Eye (tissue), 1 donor: Measurements from ENCODE around the gene THSD7A.
"Not testable (repeated sequence)": the region's sequence is repeated elsewhere in the genome, so short reads cannot be mapped to it uniquely, and the experiment has no call there.

Source experiments
- DNase-seq: peaks from one replicate; pipeline ENCODE4 v3.0.0-alpha.2; 2015

The THSD7A gene

GRCh38 chr7:11567571-11567970, 264.4 kb downstream of the THSD7A start:
- DNase-seq: no peak

GRCh38 chr7:11557627-11558026, 274.4 kb downstream of the THSD7A start:
- no peak for DNase-seq

GRCh38 chr7:11552676-11553296, 279.2 kb downstream of the THSD7A start:
- DNase-seq: peak; percentile 36

DNA sequence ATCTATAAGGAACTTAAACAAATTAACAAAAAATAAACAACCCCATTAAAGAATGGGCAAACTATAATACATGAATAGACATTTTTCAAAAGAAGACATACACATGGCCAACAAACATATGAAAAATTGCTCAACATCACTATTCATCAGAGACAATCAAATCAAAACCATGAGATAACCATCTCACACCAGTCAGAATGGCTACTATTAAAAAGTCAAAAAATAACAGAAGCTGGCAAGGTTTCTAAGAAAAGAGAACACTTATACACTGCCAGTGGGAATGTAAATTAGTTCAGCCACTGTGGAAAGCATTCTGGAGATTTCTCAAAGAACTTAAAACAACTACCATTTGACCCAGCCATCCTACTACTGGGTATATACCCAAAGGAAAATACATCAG, 280.5 kb downstream of the THSD7A start:
- no peak for DNase-seq

DNA sequence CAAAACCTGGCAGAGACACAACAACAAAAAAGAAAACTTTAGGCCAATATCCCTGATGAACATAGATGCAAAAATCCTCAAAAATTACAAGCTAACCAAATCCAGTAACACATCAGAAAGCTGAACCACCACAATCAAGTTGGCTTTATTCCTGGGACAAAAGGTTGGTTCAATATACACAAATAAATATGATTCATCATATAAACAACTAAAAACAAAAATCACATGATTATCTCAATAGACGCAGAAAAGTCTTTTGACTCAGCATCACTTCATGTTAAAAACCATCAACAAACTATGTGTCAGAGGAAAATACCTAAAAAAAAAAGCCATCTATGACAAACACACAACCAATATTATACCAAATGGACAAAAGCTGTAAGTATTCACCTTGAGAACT, 283.5 kb downstream of the THSD7A start:
- no peak for DNase-seq

DNA sequence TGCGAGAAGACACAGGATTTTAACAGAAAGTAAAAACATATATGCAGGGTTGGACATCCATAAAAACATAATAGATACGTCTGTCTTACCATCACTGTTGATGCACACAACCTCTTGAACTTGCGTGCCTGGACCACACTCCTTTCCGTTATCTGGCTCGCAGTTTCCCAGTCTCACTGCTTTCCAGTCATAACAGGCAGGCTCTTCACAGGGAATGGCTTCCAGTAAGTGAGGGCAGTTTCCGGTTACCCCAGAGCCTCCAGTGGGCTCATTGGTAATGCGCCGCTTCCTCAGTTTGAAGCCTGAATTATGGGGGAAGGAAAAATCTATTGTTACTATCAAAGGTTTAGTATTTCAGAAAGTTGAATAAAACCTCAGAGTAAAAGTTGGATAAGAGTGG, 290.7 kb downstream of the THSD7A start:
- DNase-seq: no peak

DNA sequence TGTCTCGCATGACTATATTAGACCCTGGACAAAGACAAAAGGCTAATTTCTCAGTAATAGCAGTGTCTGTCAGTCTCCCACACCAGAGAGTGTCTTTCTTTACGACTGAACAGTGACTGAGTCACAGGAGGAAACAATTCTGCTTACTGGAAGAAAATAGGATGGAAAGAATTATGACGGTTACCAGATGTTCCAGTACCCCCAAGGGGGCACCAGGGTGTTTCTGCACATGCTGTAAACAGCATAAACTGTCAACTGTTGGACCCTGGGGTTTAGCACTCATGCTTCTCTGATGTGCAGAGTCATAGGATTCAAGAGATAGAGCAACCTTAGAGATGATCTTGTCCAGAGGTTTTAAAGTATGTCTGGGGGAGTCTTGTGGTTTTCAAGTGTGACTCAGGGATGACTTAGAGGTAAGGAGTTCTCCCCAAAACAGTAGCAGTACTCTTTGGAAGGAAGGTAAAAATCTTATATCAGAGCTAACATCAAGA, 291.7 kb downstream of the THSD7A start:
- peak; percentile 77 for DNase-seq

DNA sequence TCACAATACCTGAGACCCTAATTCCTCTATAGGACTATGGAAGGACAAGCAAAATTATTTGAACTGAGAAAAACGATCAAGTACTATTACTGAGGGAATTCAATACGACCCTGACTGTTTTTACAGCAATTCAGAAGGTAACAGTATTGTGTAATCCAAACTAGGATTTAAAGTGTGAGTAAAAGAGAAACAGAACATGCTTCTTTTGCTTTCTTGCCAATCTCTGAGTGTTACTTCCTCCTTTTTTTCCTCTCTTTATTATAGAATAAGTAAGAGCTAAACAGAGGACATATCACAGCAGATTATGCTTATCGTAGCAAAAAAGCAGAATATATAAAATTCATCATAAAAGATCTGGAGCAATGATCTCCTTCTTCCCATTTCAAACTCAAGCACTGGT, 292.1 kb downstream of the THSD7A start:
- DNase-seq: no peak

GRCh38 chr7:11538751-11539299, 293.2 kb downstream of the THSD7A start:
- DNase-seq: no peak

DNA sequence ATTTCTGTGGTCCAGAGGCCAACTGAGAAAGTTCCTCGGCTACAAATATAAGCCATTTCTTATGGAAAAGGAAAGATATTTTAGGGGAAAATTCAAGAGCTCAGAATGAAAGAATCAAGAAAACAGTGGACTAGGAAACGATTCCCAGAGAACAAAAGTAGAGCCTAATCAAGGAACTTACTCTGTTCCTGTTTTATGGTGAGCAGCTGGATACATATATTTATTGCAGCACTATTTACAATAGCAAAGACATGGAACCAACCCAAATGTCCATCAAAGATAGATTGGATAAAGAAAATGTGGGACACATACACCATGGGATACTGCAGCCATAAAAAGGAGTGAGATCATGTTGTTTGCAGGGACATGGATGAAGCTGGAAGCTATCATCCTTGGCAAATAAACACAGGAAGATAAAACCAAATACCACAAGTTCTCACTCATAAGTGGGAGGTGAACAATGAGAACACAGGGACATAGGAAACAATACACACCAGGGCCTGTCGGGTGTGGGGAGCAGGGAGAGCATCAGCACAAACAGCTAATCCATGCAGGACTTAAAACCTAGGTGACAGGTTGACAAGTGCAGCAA, 298.7 kb downstream of the THSD7A start:
- DNase-seq: no peak

GRCh38 chr7:11529382-11529781, 302.6 kb downstream of the THSD7A start:
- no peak for DNase-seq

DNA sequence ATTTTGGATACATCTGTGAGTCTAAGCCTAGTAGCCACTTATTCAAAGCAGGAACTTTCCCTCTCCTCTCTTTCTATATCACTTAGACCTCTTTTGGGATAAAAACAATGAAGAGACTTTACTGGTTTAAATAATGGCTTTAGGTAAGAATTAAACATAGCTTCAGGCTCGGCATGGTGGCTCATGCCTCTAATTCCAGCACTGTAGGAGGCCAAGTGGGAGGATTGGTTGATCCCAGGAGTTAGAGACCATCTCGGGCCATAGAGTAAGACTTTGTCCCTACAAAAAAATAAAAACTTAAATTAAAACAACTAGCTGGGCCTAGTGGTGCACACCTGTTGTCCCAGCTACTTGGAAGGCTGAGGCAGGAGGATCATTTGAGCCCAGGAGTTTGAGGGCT, 304.3 kb downstream of the THSD7A start:
- DNase-seq: no peak

- peak; percentile 28 for DNase-seq
Measured at GRCh38 chr7:11524476-11525397, 307.3 kb downstream of the THSD7A start.

DNA sequence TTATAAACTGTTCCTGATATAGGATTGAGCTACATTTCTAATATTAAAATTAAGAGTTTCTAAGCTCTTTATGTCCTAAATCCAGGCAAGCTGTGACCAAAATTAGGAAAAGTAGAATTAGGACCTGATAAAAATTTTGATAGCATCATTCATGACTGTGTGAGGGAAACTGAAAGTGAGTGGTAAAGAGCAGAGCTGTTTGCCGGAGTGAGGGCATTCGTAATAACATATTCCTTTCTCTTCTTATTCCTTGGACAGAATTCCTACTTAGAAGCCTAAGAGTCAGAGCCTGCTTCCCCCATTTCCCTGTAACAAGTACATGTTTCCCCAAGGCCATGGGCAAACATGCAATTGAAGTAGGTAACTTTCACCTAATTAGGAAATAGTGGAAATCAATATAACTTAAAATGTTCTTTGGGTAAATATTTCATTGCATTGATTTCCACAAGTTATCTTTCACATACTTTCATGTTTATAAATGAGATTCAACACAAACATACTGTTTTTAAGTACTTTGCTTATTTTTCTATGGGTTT, 310.0 kb downstream of the THSD7A start:
- not testable (repeated sequence) for DNase-seq

- DNase-seq: no peak
Measured at GRCh38 chr7:11517853-11518252, 314.1 kb downstream of the THSD7A start.

DNA sequence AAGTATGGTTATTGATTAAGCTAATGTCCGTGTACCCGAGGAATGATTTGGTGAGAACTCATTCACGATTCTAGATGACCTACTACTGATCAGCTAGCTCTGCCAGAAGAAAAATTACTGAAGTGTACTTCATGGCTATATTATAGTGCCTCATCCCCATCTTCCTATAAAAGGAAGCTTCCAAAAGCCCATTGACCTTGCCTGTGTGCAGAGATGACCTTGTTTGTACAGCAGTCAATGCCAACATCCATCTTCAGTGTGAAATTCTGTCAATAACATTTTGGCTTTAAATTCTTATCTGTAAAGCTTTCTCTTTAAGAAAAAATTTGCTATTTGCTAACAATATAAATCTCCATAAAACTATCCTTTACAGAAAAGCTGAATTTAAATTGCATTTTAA, 315.7 kb downstream of the THSD7A start:
- DNase-seq: no peak

- no peak for DNase-seq
Measured at GRCh38 chr7:11513460-11513859, 318.5 kb downstream of the THSD7A start.

GRCh38 chr7:11507929-11508328, 324.1 kb downstream of the THSD7A start:
- no peak for DNase-seq

GRCh38 chr7:11506417-11506816, 325.6 kb downstream of the THSD7A start:
- no peak for DNase-seq

DNA sequence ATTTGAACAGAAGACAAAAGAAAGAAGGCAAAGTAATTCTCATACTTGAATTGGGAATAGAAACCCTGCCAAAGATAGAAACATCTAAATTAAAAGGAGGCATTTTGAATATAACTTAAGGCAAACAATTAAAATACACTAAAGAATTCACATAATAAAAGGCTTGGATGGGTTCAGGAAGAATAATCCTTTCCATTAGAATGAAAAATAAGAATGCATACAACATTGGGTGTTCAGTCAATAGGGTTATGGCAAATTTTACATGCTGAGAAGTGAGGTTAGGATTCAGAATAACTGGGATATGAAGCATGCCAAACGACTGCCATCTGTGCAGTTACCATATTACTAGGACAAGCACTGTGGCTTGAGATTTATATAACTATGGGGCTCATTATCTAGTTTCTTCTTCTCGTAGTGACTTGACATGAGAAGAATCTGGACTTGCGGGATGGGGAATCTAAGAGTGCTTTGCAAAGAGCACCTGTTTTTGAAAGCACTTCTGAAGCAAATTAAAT, 326.5 kb downstream of the THSD7A start:
- DNase-seq: no peak

DNA sequence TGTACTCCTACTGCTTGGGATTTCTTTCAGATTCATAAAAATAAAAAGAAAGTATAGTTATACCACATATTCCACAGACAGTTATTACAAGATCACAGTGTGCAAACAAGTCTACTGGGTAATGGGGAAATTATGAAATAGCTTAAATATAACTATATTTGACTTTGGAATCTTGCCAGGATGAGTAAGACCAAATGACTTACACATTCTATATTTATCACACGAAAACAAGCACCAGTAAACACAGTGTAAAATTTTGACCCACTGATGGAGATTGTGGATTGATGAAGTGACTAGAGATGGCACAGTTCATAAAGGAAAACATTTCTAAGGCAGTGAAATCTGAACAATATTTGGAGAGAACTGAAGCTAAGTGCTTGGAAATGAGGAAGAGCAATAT, 339.7 kb downstream of the THSD7A start:
- DNase-seq: no peak

GRCh38 chr7:11491811-11492210, 340.2 kb downstream of the THSD7A start:
- no peak for DNase-seq

GRCh38 chr7:11489280-11489679, 342.7 kb downstream of the THSD7A start:
- DNase-seq: no peak
